Right lobe of liver (tissue), 4 donors: Measurements from ENCODE around the gene CD101.

ENCODE experiments used
- CTCF ChIP-seq, 4 donors: fragments of 200-600 bp in 3 of 4; fragments of 450-650 bp in 1 of 4; IDR thresholded peaks; one replicate each; pipeline versions ENCODE4 v1.5.1 to v1.8.0; 2016 to 2022; ENCODE audit warnings: antibody characterized with exemption in 4 of 4, mild to moderate bottlenecking in 2 of 4
- POLR2A ChIP-seq: fragments of 450-650 bp; IDR thresholded peaks from one replicate; pipeline ENCODE4 v1.6.1; 2017; ENCODE audit warnings: antibody characterized with exemption, mild to moderate bottlenecking
- donor health status: DM: no; HTN: no; CAD: no.
- donor health status: DM: no; HTN: no; CAD: no.
- donor health status: DM: no; HTN: yes; CAD: no.

- TF ChIP-seq CTCF (IDR thresholded peaks at IDR 0.05): no peak
- no peak for TF ChIP-seq POLR2A
Measured at GRCh38 chr1:116988908-116989307, 12.7 kb upstream of the CD101 start.
